DOHH2 (cell line): Measurements from ENCODE around the gene SDCBP2.

ENCODE experiments used
- EZH2phosphoT487 ChIP-seq: fragments of 200-600 bp; sonication (generic); IDR thresholded peaks from 2 replicates; pipeline ENCODE4 v1.6.1; 2017; ENCODE audit warnings: borderline replicate concordance, mild to moderate bottlenecking, antibody characterized with exemption, low read length, moderate library complexity, mixed read lengths
- TF ChIP-seq, protein P1 (sequence below): fragments of 200-600 bp; sonication (generic); IDR thresholded peaks from one replicate; pipeline ENCODE4 v1.5.1; 2014; ENCODE audit warnings: antibody characterized with exemption, mild to moderate bottlenecking, low read depth, low read length; ENCODE audit not compliant: poor library complexity, severe bottlenecking

- TF ChIP-seq, protein P1, sequence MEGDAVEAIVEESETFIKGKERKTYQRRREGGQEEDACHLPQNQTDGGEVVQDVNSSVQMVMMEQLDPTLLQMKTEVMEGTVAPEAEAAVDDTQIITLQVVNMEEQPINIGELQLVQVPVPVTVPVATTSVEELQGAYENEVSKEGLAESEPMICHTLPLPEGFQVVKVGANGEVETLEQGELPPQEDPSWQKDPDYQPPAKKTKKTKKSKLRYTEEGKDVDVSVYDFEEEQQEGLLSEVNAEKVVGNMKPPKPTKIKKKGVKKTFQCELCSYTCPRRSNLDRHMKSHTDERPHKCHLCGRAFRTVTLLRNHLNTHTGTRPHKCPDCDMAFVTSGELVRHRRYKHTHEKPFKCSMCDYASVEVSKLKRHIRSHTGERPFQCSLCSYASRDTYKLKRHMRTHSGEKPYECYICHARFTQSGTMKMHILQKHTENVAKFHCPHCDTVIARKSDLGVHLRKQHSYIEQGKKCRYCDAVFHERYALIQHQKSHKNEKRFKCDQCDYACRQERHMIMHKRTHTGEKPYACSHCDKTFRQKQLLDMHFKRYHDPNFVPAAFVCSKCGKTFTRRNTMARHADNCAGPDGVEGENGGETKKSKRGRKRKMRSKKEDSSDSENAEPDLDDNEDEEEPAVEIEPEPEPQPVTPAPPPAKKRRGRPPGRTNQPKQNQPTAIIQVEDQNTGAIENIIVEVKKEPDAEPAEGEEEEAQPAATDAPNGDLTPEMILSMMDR = no peak
- TF ChIP-seq EZH2phosphoT487 = no peak
These were observed 46.6 kb upstream of the SDCBP2 start for GRCh38 chr20:1375515-1375914.
